Mucosa of descending colon (tissue), 3 donors: Measurements from ENCODE around the gene TMPRSS3. TPM values are rescaled to one million over a fixed set of nuclear protein-coding genes. Genes with fewer than 3 reads are reported as not detected.
A peak's percentile ranks its signal among the peaks of the same experiment; 100 is the strongest.

Source experiments
- ATAC-seq: fragments of 200-7000 bp; cut with Tn5 transposase; one replicate; pipeline ENCODE4 v1.9.1; 2020; ENCODE audit warnings: mild to moderate bottlenecking, moderate library complexity
- DNase-seq, 3 donors: peaks; one replicate each; pipeline ENCODE4 v3.0.0-alpha.2; 2020
- H3K36me3 ChIP-seq: fragments of 200-600 bp; one replicate; pipeline ENCODE4 v1.8.0; 2021; ENCODE audit warnings: low read depth, mild to moderate bottlenecking
- H3K4me1 ChIP-seq: fragments of 200-600 bp; one replicate; pipeline ENCODE4 v1.8.0; 2021; ENCODE audit warnings: low read depth, mild to moderate bottlenecking
- H3K4me3 ChIP-seq: fragments of 200-600 bp; one replicate; pipeline ENCODE4 v1.8.0; 2021; ENCODE audit warnings: mild to moderate bottlenecking
- H3K9me3 ChIP-seq: fragments of 200-600 bp; one replicate; pipeline ENCODE4 v1.8.0; 2021; ENCODE audit warnings: mild to moderate bottlenecking
- CTCF ChIP-seq: fragments of 200-600 bp; IDR thresholded peaks from one replicate; pipeline ENCODE4 v1.8.0; 2022; ENCODE audit warnings: antibody characterized with exemption, mild to moderate bottlenecking
- intact Hi-C, 2 donors: fragments of 100-400 bp; cut with DNase I in 1 of 2; cut with micrococcal nuclease in 1 of 2; formaldehyde crosslinking; loops; one replicate each; pipeline versions ENCODE4 v1.11.0 to v1.11.1; 2022; cut with DNase I, micrococcal nuclease
- total RNA-seq, 3 donors: library from RNA; stranded (reverse); fragmentation: NEBNext Ultra II Directional in 2 of 3; extraction: Animal tissue kit (Norgen Biotek cat#: 25700) in 2 of 3; gene quantifications; one replicate each; pipeline versions ENCODE4 v1.2.1 to v1.2.4, GENCODE V29; 2021 to 2023
- donor health status: DM: no; HTN: no; CAD: no; lungs with moderate emphysema.
- donor health status: DM: no; HTN: no; CAD: no.
- donor health status: DM: no; HTN: yes; CAD: no.

TMPRSS3 gene
- total RNA-seq, 3 donors from 2014 or later = 0.35 to 0.72 (median 0.69) TPM

- ATAC-seq (peak; percentile 21), DNase-seq (peak in 1 of 3 donors; percentile 1)
- Histone ChIP-seq H3K9me3 (no peaks in the 10 kb centered on the region), H3K4me1 (peaks cover 9% of the 10 kb centered on the region), H3K4me3 (no peak overlapping the region), H3K36me3 (no peaks in the 10 kb centered on the region)
- intact Hi-C loops = no loop called here
- TF ChIP-seq CTCF = no peak
Measured at GRCh38 chr21:42330380-42331371, 65.2 kb downstream of the TMPRSS3 start.

- ATAC-seq = no peak
- Histone ChIP-seq H3K4me1 (peaks cover 3% of the 10 kb centered on the region), H3K36me3 (no peaks in the 10 kb centered on the region), H3K4me3 (no peak overlapping the region), H3K9me3 (no peaks in the 10 kb centered on the region)
- DNase-seq = no peak
- intact Hi-C loops = no loop called here
- TF ChIP-seq CTCF = no peak
Measured at GRCh38 chr21:42324896-42325295, 71.0 kb downstream of the TMPRSS3 start.

Other genes starting within 250 kb of the TMPRSS3 start
- 10 to 100 TPM; 44.4 to 67.0 (median 56.8) TPM for gene ABCG1, start 176.9 kb downstream of the TMPRSS3 start, total RNA-seq
- 1,000 to 10,000 TPM in 2 of 3 donors, 100 to 1,000 TPM in 1; 614 to 2,641 (median 2,419) TPM for gene TFF3, start 80.6 kb downstream of the TMPRSS3 start, total RNA-seq
- 1 to 10 TPM in 2 of 3 donors, not detected in 1; 1.1 to 1.7 TPM for gene TFF2, start 45.1 kb downstream of the TMPRSS3 start, total RNA-seq
- 100 to 1,000 TPM in 1 of 3 donors, 10 to 100 TPM in 1, 1 to 10 TPM in 1; 6.0 to 206 (median 60.1) TPM for gene TFF1, start 29.5 kb downstream of the TMPRSS3 start, total RNA-seq
- 1 to 10 TPM in 2 of 3 donors, under 1 TPM in 1; 0.60 to 2.5 (median 1.8) TPM for gene UBASH3A, start 7.8 kb upstream of the TMPRSS3 start, total RNA-seq
- gene RSPH1, start 100.2 kb upstream of the TMPRSS3 start, total RNA-seq = 1 to 10 TPM; 4.0 to 7.6 (median 4.5) TPM
- 100 to 1,000 TPM in 1 of 3 donors, 10 to 100 TPM in 2; 52.3 to 179 (median 92.3) TPM for gene SLC37A1, start 117.8 kb upstream of the TMPRSS3 start, total RNA-seq